Fibroblast of skin of right quadriceps (primary cell): ENCODE data around the gene ZDHHC14.
"Not testable (repeated sequence)": the region's sequence is repeated elsewhere in the genome, so short reads cannot be mapped to it uniquely, and the experiment has no call there.

Experiments
- DNase-seq: peaks from one replicate; pipeline ENCODE4 v3.0.0-alpha.2; 2013

The ZDHHC14 gene

GRCh38 chr6:157557559-157557958 lies 176.6 kb downstream of the ZDHHC14 start:
- DNase-seq = no peak

- DNase-seq = no peak
These were observed 177.1 kb downstream of the ZDHHC14 start for GRCh38 chr6:157558049-157558448.

GRCh38 chr6:157558487-157559200 lies 177.7 kb downstream of the ZDHHC14 start:
- no peak for DNase-seq

GRCh38 chr6:157559201-157559756 lies 178.3 kb downstream of the ZDHHC14 start:
- DNase-seq = no peak

GRCh38 chr6:157560063-157560462 lies 179.1 kb downstream of the ZDHHC14 start:
- DNase-seq = not testable (repeated sequence)

GRCh38 chr6:157560691-157561413 lies 179.9 kb downstream of the ZDHHC14 start:
- no peak for DNase-seq

GRCh38 chr6:157561414-157561790 lies 180.4 kb downstream of the ZDHHC14 start:
- DNase-seq = no peak

- no peak for DNase-seq
These were observed 181.2 kb downstream of the ZDHHC14 start for GRCh38 chr6:157561929-157562810.

GRCh38 chr6:157562997-157563396 lies 182.0 kb downstream of the ZDHHC14 start:
- DNase-seq = no peak

- peak; percentile 14 for DNase-seq
These were observed 182.8 kb downstream of the ZDHHC14 start for GRCh38 chr6:157563611-157564284.

GRCh38 chr6:157568702-157569101 lies 187.7 kb downstream of the ZDHHC14 start:
- DNase-seq = no peak

- no peak for DNase-seq
These were observed 188.6 kb downstream of the ZDHHC14 start for GRCh38 chr6:157569543-157569942.

- DNase-seq = no peak
These were observed 189.1 kb downstream of the ZDHHC14 start for GRCh38 chr6:157570104-157570503.

GRCh38 chr6:157570752-157571151 lies 189.8 kb downstream of the ZDHHC14 start:
- no peak for DNase-seq

- DNase-seq = no peak
These were observed 190.3 kb downstream of the ZDHHC14 start for GRCh38 chr6:157571269-157571668.

GRCh38 chr6:157571950-157572349 lies 191.0 kb downstream of the ZDHHC14 start:
- no peak for DNase-seq

GRCh38 chr6:157574851-157575424 lies 193.9 kb downstream of the ZDHHC14 start:
- DNase-seq = no peak

GRCh38 chr6:157575436-157576145 lies 194.6 kb downstream of the ZDHHC14 start:
- no peak for DNase-seq

- not testable (repeated sequence) for DNase-seq
These were observed 196.0 kb downstream of the ZDHHC14 start for GRCh38 chr6:157576991-157577390.

GRCh38 chr6:157578527-157578926 lies 197.5 kb downstream of the ZDHHC14 start:
- DNase-seq = not testable (repeated sequence)

- no peak for DNase-seq
These were observed 198.6 kb downstream of the ZDHHC14 start for GRCh38 chr6:157579467-157580031.
